ENCODE data around the gene MIER2.

DNA sequence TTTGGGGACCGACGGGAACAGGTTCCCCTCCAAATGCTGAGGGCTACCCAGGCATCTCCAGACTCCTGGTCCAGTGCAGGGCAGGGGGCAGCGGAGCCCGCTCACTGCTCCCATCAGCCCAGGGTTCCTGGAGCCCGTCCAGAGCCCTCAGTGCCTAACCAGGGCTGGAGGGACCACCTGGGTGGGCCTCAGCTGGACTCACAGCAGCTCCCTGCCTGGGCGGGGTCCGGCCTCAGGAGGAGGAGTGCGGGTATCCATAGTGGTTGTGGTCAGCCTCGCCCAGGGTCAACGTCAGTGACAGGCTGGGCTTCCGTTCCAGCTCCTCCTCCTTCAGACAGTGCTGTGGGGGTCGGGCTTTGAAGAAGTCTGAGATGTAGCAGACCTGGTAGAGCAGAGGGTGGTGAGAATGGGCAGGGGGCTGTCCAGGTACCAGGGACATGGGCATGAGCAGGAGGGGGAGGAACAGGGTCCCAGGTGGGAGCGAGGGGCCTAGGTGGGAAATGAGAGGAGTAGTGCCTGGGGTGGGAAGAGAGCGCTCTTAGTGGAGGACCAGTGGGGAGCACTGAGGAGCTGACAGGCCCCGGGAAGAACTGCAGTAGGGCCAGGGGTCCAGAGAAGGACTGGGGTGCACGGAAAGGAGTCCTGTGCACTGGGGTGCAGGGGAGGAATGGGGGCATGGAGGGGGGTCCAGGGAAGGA lies 63.3 kb downstream of the MIER2 start:
- TF ChIP-seq, protein P1, sequence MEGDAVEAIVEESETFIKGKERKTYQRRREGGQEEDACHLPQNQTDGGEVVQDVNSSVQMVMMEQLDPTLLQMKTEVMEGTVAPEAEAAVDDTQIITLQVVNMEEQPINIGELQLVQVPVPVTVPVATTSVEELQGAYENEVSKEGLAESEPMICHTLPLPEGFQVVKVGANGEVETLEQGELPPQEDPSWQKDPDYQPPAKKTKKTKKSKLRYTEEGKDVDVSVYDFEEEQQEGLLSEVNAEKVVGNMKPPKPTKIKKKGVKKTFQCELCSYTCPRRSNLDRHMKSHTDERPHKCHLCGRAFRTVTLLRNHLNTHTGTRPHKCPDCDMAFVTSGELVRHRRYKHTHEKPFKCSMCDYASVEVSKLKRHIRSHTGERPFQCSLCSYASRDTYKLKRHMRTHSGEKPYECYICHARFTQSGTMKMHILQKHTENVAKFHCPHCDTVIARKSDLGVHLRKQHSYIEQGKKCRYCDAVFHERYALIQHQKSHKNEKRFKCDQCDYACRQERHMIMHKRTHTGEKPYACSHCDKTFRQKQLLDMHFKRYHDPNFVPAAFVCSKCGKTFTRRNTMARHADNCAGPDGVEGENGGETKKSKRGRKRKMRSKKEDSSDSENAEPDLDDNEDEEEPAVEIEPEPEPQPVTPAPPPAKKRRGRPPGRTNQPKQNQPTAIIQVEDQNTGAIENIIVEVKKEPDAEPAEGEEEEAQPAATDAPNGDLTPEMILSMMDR (IDR thresholded peaks at IDR 0.05; ENCODE audit: low read length): no peak
- TF ChIP-seq EZH2 (IDR thresholded peaks at IDR 0.05; ENCODE audit: borderline replicate concordance, low read length): no peak

Data from OCI-LY1 (cell line).